Activated T-helper 1 cell treated with Interleukin-2 at 50 U/mL for 16 hours (primary cell): ENCODE measurements around the gene GPR137.
"Not testable (repeated sequence)": the region's sequence is repeated elsewhere in the genome, so short reads cannot be mapped to it uniquely, and the experiment has no call there.

Experiments used
- DNase-seq: peaks from one replicate; pipeline ENCODE4 v3.0.0-alpha.2; 2020; ENCODE audit warnings: low read depth

Gene GPR137

DNA sequence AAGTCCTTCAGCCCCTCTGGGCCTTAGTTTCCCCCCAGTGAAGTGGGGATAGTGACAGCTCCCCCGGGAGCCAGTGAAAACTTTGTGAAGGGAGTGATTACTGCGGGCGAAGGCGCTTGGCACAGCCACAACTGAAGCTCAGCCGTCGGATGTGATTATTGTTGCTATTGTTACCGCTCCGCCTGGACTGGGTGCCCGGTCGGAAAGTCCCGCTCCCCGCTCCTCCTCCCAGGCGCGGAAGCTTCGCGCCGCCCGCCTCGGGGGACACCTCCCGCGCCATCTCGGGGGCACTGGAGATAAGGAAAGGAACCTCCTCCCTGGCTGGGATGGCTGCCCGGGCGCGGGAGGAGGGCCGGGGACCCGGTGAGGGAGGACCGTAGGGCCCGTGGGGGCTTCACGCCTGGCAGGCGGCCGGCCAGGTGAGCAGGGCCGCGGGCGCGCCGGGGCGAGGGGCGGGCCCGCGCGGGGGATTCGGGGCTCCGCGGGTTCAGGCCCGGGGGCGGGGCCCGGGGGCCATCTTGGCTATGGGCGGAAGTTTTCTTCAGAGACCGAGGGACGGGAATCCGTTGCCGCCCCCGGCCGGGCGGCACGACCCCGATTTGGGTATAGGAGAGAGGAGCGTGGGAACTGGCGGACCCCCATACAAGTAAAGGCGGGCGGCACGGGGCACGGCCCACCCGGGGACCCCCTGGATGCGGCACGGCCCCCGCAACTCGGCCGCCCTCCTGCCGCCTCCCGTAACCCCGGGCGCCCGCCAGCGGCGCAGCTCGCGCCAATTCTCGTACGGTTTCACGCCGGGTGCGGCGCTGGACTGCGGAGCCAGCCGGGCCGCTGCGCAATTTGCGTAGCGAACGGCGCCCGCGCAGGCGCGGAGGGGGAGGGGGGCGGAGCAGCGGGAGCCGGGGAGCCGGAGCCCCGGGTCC, at the start of gene GPR137:
Gene GPR137, plus strand, starts transcription at position 887 of the 923 bp plus-strand sequence. CDS start 677 bp downstream, outside the sequence.
- peak; percentile 89 for DNase-seq

- no peak for DNase-seq
Observed at GRCh38 chr11:64237484-64237951, 48.1 kb upstream of the GPR137 start.

DNA sequence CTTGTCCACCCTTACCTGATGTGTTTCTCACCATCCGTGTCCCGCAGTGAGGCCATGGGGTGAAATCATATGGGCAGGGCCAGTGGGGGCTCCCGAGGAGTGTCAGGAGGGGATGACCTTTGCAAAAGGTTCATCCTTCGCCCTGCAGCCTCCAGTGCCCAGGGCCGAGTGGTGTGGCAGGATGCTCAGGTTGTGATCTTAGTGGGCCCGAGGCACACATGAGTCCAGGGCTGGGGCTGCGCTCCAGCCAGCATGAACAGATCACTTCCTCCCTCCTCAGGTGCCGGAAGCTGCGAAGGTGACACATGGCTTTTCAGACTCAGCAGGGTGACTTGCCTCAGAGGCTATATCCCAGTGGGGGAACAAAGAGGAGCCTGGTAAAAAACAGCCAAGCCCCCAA, 47.6 kb upstream of the GPR137 start:
- no peak for DNase-seq

DNA sequence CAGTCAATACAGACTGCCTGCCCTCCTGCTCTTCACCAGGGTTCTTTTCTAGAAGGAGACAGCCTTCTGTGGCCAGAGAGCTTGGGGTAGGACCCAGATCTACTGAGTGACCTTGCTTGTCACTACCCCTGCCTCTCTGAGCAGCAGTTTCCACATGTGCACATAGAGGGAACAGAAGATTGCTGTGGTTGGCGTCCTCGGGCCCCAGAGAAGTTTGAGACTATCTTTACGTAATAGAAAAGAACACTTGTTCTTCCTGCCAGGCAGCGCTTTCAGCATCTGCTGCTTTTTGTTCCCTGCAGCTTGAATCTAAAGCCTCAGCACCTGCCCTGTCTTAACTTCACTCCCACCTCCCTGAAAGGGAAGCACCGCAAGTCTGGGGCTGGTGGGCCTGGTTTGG, 46.6 kb upstream of the GPR137 start:
- no peak for DNase-seq

DNA sequence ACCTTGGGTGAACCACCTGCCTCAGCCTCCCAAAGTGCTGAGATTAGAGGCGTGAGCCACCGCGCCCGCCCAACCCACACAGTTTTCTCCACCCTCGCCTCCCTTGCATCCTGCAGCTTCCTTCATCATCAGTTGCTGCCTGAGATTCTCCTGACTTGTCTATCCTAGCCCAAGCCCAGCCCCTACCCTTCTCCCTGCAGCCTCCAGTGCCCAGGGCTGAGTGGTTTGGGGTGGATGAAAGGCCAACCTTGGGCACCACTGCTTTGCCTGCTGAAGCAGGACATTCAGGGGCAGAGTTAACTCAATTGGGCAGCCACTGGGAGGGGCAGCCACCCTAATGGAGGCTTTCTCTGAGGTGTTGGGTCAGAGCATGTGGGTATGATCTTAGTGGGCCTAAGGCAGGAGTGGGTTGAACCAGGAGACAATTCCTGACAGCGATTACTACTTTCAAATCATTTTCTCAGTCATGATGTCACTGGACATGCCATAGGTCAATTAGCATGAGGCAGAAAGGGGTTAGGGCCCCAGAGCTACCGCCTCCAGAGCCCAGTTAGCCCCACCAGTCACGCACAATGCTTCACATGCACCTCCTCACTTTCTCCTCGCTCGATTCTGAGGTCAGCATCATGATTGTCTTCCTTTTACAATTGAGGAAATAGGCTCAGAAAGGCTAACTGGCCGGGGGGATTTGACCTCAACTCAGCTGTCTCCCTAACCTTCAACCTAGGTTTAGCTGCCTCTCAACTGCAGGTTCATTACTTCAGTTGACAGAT, 45.8 kb upstream of the GPR137 start:
- DNase-seq, result no peak

- DNase-seq, result peak; percentile 98
Observed at GRCh38 chr11:64240435-64241240, 45.0 kb upstream of the GPR137 start, which contains the start of gene FKBP2. TSS of gene FKBP2 (plus strand) at chr11:64241095. CDS start at chr11:64242388, 1,293 bp downstream.

- peak; percentile 100 for DNase-seq
Observed at GRCh38 chr11:64241241-64241490, 44.5 kb upstream of the GPR137 start.

- DNase-seq, result no peak
Observed at GRCh38 chr11:64241491-64242374, 43.9 kb upstream of the GPR137 start.

DNA sequence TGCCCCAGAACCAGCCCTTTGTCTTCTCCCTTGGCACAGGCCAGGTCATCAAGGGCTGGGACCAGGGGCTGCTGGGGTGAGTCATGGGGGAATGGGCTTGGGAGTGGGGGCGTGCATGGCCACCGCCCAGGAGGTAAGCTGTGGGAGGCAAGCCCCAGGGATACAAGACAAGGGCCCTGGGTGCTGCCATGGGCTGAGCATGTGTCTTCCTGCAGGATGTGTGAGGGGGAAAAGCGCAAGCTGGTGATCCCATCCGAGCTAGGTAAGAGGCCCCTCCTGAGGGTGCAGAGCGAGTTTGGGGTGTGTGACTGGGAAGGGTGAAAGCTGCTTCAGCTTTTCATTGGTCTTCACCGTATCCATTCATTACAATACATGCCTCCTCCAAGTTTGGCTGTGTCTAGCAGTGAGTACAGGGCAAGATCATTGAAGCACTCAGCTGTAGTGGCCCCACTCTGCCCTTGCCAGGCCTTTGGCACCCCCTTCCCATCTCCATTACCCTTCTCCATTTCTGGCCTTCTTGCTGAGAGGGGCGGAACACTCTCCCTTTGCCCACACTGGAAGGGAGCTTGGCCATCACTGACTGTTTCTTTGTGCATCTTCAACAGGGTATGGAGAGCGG, 42.3 kb upstream of the GPR137 start:
- no peak for DNase-seq

DNA sequence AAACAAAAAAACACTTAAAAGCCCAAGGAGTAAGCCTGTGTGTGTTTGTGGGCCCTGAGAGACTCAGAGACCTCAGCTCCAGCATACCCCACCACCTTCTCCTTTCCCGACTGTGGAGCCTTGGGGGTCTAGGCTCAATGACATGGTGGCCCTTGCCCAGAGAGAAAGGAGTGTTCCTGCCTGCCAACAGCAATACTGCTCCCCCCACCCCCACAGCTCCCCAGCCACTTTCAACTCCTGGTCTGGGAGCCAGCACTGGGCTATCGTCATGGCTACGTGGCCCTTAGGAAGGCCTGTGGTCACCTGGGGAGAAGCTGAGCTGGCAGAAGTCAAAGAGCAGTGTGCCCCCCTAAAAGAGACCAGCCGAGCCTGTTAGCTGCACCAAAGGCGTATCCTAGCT, 41.5 kb upstream of the GPR137 start:
- no peak for DNase-seq

- DNase-seq, result no peak
Observed at GRCh38 chr11:64244966-64245365, 40.7 kb upstream of the GPR137 start.

GRCh38 chr11:64245401-64245796, 40.2 kb upstream of the GPR137 start:
- DNase-seq, result no peak

DNA sequence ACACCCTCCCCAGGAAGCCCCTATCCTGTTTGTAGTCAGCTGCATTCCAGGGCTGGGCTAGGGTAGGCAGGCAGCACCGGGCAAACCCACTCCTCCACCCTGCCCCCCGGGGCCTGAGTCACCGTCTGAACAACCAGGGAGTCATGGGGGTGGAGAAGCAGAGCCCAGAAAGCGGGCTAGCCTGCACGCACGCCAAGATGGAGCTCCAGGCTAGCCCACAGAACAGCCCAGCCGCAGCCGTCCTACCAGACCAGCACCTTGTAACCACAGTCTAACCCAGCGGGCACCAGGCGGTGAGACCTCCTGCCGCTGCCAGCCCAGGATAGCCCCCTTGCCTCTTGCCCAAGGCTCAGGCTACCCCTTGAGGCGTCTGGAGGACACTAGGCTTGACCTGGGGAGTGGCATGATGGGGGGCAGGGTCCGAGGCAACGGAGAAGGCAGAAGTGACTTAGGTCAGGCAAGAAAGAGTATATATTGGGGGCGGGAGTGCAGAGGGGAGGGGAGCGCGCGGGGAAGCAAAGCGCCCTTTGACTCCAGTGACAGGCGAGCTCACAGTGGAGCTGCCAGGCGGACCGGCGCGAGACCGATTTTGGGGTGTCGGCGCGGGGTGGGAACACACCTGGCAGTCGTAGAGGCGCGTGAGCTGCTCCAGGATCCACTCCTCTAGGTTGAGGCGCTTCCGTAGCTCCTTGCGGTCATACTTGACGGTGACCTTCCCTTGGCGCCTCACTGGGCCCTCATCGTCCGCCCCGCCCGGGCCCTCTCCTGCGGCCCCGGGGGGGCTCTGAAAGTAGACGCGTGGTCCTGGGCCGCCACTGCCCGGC, 39.6 kb upstream of the GPR137 start:
- peak; percentile 57 for DNase-seq

DNA sequence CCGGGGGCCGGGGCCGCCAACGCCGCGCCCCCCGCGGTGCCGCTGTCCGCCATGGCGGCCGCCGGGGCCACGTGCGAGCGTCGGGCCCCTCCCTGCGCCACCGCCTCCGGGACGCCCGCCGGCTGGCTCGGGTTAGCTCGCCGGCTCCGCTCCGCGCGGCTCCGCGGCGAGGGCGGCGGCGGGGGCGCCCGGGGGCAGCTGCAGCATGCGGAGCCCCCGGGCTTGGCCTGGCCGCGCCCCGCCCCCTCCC, 39.1 kb upstream of the GPR137 start:
- not testable (repeated sequence) for DNase-seq

GRCh38 chr11:64246871-64247728, 38.5 kb upstream of the GPR137 start, which contains the start of gene PPP1R14B:
TSS of gene PPP1R14B (minus strand) at chr11:64246943. CDS start at chr11:64246673, 270 bp downstream.
- peak; percentile 68 for DNase-seq

GRCh38 chr11:64247729-64248531, 37.7 kb upstream of the GPR137 start:
- no peak for DNase-seq

DNA sequence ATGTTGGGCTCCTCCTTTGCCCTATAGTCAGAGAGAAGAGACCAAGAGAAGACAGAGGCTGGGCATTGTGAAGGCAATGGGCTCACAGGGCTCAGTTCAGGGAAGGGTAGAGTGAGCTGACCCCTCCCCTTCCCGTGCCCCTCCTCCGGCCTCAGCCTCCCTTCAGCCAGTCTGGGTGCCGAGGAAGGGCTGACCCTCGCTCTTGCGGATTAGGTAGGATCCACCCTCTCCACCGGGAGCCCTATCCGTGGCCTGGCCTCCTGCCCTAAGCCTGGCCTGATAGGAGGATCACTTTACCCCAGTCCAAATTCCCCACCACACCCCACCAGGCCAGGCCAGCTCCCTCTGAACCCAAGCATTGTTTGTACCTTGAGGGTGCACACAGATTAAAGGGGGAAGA, 37.1 kb upstream of the GPR137 start:
- DNase-seq, result no peak

DNA sequence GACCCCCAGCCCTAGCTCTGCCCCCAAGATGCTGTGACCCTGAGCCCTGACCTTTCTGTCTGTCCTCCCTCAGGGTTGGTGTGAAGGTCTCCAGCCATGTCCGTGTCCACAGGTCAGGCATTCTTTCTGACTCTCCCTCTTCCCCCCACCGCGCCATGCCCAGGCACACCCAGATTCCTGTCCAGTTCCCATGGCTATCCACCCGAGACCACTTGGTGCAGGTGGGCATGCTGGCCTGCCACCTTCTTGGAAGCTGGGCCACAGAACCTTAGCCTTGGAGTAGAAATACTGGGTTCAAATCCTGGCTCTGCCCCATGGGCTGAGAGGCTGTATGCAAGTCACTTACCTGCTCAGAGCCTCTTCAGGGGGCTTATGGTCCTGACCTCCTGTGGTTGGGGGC, 36.6 kb upstream of the GPR137 start:
- DNase-seq, result no peak
